Osteoblast (primary cell): ENCODE results near the gene NUP62. TPM values are rescaled to one million over a fixed set of nuclear protein-coding genes. Genes with fewer than 3 reads are reported as not detected.

Experiments
- DNase-seq: peaks from one replicate; pipeline ENCODE4 v3.0.0; 2011; ENCODE audit warnings: low spot score, mixed read lengths; ENCODE audit not compliant: insufficient read length; ENCODE audit errors: missing footprints
- H2AFZ ChIP-seq: 2 replicates; pipeline ENCODE4 v1.6.0; 2011; ENCODE audit warnings: mild to moderate bottlenecking, low read length
- H3K27ac ChIP-seq: 2 replicates; pipeline ENCODE4 v1.5.1; 2011; ENCODE audit warnings: mild to moderate bottlenecking, low read depth, low read length, moderate library complexity
- H3K27me3 ChIP-seq: 2 replicates; pipeline ENCODE4 v1.6.0; 2012; ENCODE audit warnings: mild to moderate bottlenecking, control low read depth, inconsistent platforms, low read length, moderate library complexity; ENCODE audit not compliant: insufficient read depth
- H3K36me3 ChIP-seq: 2 replicates; pipeline ENCODE4 v1.5.1; 2011; ENCODE audit warnings: mild to moderate bottlenecking, low read length, control low read depth, moderate library complexity; ENCODE audit not compliant: insufficient read depth
- H3K4me1 ChIP-seq: 2 replicates; pipeline ENCODE4 v1.5.1; 2011; ENCODE audit warnings: mild to moderate bottlenecking, low read length, control low read depth, moderate library complexity; ENCODE audit not compliant: insufficient read depth
- H3K4me2 ChIP-seq: 2 replicates; pipeline ENCODE4 v1.6.0; 2011; ENCODE audit warnings: mild to moderate bottlenecking, low read length; ENCODE audit not compliant: insufficient read depth
- H3K4me3 ChIP-seq: fragments of 200-600 bp; sonication (generic); 3 replicates; pipeline ENCODE4 v1.5.1; 2012; ENCODE audit warnings: mild to moderate bottlenecking, low read length, inconsistent platforms; ENCODE audit not compliant: insufficient read depth
- H3K79me2 ChIP-seq: 2 replicates; pipeline ENCODE4 v1.6.0; 2012; ENCODE audit warnings: mild to moderate bottlenecking, low read length, control low read depth, inconsistent platforms; ENCODE audit not compliant: insufficient read depth
- H3K9me3 ChIP-seq: 2 replicates; pipeline ENCODE4 v1.5.1; 2011; ENCODE audit warnings: low read depth, low read length, control low read depth
- H4K20me1 ChIP-seq: 2 replicates; pipeline ENCODE4 v1.6.0; 2012; ENCODE audit warnings: mild to moderate bottlenecking, low read length, control low read depth; ENCODE audit not compliant: insufficient read depth
- CTCF ChIP-seq: IDR thresholded peaks from 2 replicates; pipeline ENCODE4 v1.5.1; 2011; ENCODE audit warnings: mild to moderate bottlenecking, low read depth, low read length, moderate library complexity; ENCODE audit errors: extremely low read depth
- total RNA-seq: library from RNA; depleted of rRNA; stranded (reverse); fragments of >200 nt; gene quantifications from 2 replicates; pipeline ENCODE4 v1.2.3, GENCODE V29; 2012

The NUP62 gene
- total RNA-seq, 1 donor = 22.8 TPM

DNA sequence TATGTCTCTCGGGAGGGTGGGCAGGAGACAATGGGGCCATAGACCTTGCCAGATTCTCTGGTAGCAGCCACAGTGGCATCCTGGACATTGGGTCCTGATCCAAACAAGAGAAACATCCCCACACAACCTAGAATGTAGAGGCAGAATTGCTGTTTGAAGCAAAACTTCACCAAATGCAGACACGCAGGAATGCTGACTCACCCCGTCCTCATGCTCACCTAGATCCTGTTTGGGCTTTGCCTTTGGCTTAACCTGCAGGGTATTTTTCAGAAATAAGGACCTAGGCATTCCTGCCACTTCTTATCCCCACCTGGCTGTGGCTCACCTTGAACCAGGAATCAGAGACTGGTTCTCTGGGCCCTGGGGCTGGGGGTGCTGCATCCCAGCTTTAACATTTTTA, 44.5 kb downstream of the NUP62 start:
- no peak for DNase-seq
- no peak for TF ChIP-seq CTCF

DNA sequence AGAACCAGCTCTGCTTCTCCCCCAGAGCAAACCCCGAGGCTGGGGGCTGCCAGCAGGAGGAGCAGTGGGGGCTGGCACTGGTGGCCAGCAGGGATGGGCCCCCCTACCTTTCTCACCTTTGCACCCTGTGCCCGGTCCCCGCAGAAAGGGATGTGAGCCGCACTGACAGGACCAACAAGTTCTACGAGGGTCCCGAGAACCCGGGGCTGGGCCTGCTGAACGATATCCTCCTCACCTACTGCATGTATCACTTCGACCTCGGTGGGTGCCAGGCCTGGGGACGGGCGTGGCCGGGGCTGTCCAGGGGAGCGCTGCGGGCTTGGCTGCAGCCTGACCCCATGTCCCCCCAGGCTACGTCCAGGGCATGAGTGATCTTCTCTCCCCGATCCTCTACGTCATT, 45.2 kb downstream of the NUP62 start:
- Histone ChIP-seq H3K27me3 (no peaks in the 10 kb centered on the region), H3K9me3 (no peaks in the 10 kb centered on the region), H3K79me2 (no peaks in the 10 kb centered on the region), H4K20me1 (peaks cover under 1% of the 10 kb centered on the region), H2AFZ (no peak overlapping the region), H3K4me1 (no peaks in the 10 kb centered on the region), H3K27ac (no peak overlapping the region), H3K36me3 (peaks cover 47% of the 10 kb centered on the region), H3K4me3 (no peak overlapping the region), H3K4me2 (no peak overlapping the region)
- no peak for DNase-seq
- no peak for TF ChIP-seq CTCF

More for the DNA sequence above, 44.5 kb downstream of the NUP62 start:
- Histone ChIP-seq H3K79me2 (no peaks in the 10 kb centered on the region), H3K4me3 (no peak overlapping the region), H2AFZ (no peak overlapping the region), H3K27ac (no peak overlapping the region), H3K4me1 (no peaks in the 10 kb centered on the region), H3K9me3 (no peaks in the 10 kb centered on the region), H3K27me3 (no peaks in the 10 kb centered on the region), H3K4me2 (no peak overlapping the region), H3K36me3 (peaks cover 43% of the 10 kb centered on the region), H4K20me1 (peaks cover 3% of the 10 kb centered on the region)

DNA sequence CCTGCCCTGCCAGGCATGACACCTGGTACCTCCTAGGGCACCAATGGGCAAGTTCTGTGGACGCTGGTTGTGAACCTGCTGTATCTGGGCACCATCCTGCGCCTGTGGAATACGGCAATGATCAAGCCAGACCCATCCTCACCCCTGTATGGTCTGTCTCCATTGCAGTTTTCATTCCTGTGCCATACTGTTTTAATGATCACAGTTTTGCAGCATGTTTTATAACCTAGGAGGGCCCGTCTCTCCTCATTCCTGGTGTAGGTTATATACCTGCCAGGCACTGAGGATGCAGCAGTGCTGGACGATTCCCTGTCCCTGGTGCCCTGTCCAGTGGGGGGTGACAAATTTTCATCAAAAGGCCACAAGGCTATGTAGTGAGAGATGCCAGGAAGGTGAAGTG, 46.2 kb downstream of the NUP62 start:
- Histone ChIP-seq H2AFZ (no peak overlapping the region), H3K36me3 (peaks cover 47% of the 10 kb centered on the region)
- no peak for DNase-seq

GRCh38 chr19:49882643-49883042, 46.7 kb downstream of the NUP62 start:
- H3K4me2 ChIP-seq = no peak overlapping the region
- H3K4me3 ChIP-seq = no peak overlapping the region
- no peaks in the 10 kb centered on the region for H3K9me3 ChIP-seq
- no peaks in the 10 kb centered on the region for H3K27me3 ChIP-seq
- H3K36me3 ChIP-seq = peaks cover 47% of the 10 kb centered on the region
- H4K20me1 ChIP-seq = peaks cover 4% of the 10 kb centered on the region
- H3K27ac ChIP-seq = no peak overlapping the region
- no peak for TF ChIP-seq CTCF
- H3K4me1 ChIP-seq = peaks cover 8% of the 10 kb centered on the region
- DNase-seq = no peak
- H3K79me2 ChIP-seq = peaks cover 9% of the 10 kb centered on the region
- H2AFZ ChIP-seq = no peak overlapping the region

More for the DNA sequence above, 46.2 kb downstream of the NUP62 start:
- H3K4me1 ChIP-seq = peaks cover 7% of the 10 kb centered on the region
- TF ChIP-seq CTCF = no peak
- H3K9me3 ChIP-seq = no peaks in the 10 kb centered on the region
- no peak overlapping the region for H3K4me2 ChIP-seq
- no peak overlapping the region for H3K27ac ChIP-seq
- no peak overlapping the region for H3K4me3 ChIP-seq
- H4K20me1 ChIP-seq = peaks cover 4% of the 10 kb centered on the region
- peaks cover 7% of the 10 kb centered on the region for H3K79me2 ChIP-seq
- no peaks in the 10 kb centered on the region for H3K27me3 ChIP-seq
